HG02973 (cell line): Measurements from ENCODE around the gene SEMA3G.

Experiments used
- ATAC-seq: cut with Tn5 transposase; IDR thresholded peaks from one replicate; pipeline ENCODE4 v1.9.1; 2021; ENCODE audit warnings: moderate library complexity; ENCODE audit not compliant: unreplicated experiment

Gene SEMA3G

DNA sequence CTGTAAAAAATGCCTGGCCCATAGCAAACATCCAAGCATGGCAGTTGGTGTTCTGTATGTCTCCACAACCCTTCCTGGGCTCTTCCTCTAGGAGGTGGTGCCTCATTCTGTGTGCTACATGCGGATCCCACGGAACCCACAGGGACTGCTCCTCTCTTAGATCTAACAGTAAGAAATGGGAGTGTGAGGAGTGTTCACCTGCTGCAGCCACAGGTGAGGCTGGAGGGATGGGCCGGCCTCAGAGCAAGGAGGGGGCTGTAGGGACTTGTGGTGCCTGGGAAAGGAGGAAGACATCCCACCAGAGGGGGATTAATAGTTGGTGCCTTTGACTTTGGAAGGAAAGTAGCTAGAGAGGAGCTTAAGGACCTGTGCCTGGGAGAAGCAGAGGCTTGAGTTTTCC, 22.2 kb downstream of the SEMA3G start:
- no peak for ATAC-seq

GRCh38 chr3:52420388-52420787, 24.5 kb downstream of the SEMA3G start:
- no peak for ATAC-seq

DNA sequence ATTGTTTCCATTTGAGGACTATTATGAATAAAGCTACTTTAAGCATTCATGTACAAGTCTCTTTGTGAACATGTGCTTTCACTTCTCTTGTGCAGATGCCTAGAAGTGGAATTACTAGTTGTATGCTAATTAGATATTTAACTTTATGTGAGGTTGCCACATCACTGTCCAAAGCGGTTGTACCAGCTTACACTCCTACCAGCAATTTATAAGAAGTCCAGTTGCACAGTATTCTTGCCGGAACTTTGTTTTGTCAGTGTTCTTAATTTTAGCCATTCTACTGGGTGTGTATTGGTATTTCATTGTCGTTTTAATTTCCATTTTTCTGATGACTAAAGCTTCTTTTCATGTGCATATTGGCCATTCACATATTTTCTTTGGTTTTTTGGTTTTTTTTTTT, 29.1 kb downstream of the SEMA3G start:
- no peak for ATAC-seq

DNA sequence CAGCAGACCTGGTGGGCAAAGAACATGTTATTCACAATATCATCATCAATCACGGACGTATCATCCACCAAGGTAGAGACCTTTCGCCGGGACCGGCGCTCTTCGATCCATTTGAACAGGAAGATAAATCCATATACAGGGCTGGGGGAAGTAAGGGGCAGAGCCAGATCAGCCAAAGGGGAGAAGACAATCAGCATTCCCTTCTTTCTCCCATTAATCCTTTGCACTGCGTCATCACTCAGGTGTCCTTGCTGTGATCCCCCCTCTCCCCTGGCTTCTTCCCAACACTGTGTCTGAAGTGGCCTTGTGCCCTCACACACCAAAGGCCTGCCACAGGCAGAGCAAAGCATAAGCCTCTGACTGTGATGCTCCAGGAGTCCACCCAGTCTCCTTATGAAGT, 36.4 kb downstream of the SEMA3G start:
- ATAC-seq, result no peak

GRCh38 chr3:52407779-52408178, 37.1 kb downstream of the SEMA3G start:
- no peak for ATAC-seq

- ATAC-seq, result no peak
These were observed 38.0 kb downstream of the SEMA3G start for GRCh38 chr3:52406791-52407510.

DNA sequence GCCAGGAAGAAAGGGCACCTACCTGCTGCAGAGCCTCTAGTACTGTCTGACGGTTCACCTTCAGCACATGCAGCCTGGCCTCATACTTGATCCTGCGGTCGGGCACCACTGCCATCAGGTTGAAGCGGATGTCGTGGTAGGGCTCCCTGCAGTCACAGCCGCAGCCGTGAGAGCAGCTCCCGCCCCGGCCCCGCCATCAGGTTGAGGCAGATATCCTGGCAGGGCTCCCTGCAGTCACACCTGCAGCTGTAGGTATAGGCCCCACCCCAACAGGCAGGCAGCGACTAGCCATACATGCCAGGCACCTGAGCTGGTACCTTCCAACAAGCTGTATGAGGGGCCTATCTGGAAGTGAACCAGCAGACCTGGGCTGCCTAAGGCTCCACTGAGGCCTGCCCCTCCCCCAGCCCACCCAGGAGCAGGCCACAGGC, 38.7 kb downstream of the SEMA3G start:
- no peak for ATAC-seq

DNA sequence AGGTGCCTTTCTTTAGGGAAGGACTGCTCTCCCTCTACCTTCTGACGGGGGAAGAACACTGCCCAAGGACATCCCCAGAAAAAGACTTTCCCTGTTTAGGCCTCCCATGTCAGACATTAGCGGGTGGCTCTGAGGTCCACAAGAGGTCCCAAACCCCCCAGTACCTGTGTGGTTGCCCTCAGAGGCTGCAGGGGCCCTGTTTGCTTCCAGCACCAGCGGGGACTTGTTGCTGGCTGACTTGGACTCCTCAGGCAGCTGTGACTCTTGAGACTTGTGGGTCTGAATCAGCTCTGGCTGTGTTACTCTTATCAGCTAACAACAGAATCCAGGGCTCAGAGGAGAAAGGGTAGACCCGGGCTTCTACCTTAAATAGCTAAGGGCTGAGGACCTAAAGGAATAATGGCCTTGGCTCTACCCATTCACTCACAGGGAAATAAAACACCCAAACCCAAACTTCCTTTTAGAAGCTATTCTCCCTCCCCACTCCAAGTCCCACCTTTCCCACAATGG, 39.2 kb downstream of the SEMA3G start:
- ATAC-seq, result no peak

DNA sequence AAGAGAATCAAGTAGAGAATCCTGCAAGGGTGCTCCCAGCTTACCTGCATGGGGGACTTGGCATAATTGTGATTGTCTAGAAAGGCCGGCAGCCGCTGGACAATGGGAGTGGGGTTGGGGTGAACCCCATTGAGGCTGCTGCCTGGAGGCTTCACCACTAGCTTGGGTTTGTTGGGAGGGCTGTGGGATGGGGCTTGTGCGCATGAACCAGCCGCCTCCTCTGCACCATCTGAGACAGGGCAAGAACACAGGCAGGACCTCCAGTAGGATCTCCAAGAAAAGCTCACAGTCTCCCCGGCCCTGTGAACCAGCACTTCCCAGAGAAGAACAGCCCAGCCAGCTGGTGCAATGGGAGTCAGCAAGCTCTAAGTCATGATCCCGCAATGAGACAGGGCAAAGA, 39.8 kb downstream of the SEMA3G start:
- no peak for ATAC-seq

- ATAC-seq, result no peak
These were observed 40.5 kb downstream of the SEMA3G start for GRCh38 chr3:52404391-52404790.

- no peak for ATAC-seq
These were observed 40.9 kb downstream of the SEMA3G start for GRCh38 chr3:52403955-52404354.

DNA sequence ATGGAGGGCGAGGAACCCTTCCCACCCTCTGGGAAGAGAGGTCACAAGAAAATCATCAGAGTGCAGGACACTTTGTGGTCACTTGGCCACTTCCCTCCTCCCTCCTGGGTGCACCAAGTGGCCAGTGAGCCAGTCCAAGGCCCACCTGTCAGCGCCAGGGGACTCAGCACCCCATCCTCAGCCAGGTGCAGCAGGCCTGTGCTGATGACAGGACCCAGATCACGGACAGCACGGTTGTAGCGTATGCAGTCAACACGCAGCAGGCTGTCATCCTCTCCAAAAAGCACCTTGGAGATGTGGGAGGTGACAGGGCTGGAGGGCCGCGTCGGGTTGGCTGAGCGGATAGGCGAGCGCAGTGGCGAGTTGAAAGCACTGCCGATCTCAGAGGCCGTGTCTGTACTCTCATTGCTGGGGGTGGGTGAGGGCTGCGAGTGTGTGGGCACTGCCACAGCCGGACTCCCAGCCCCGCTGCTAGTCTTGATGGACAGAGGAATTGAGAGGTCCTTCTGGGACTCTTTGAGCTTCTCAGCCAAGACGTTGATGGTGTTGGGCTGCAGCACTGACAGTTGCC, 41.5 kb downstream of the SEMA3G start:
- ATAC-seq, result no peak

GRCh38 chr3:52402706-52403270, 42.1 kb downstream of the SEMA3G start:
- no peak for ATAC-seq

GRCh38 chr3:52402101-52402521, 42.8 kb downstream of the SEMA3G start:
- no peak for ATAC-seq

GRCh38 chr3:52401551-52401950, 43.4 kb downstream of the SEMA3G start:
- no peak for ATAC-seq

- no peak for ATAC-seq
These were observed 43.9 kb downstream of the SEMA3G start for GRCh38 chr3:52401021-52401420.

DNA sequence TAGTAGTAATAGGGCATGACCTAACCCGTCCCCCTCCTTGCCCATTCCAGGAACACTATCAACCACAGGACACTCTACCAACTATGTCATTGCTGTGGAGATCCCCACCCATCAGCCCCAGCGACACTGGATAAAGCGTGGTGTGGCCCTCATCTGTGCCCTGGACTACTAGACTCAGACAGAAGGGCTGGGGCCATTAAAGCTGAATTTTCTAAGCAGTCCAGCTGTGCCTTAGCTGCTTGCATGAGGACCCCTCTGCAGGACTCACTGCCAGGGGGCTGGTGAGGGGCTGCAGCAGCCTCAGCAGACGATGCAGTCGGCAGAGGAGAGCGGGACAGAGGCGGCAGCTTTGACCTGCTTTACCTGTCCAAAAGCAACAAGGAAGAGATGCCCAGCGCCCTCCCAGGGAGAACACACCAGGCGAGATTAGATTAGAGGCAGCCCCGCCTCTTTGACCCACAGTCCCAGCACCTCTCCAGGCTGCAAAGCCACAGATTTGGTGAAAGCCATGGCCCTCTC, 44.6 kb downstream of the SEMA3G start:
- ATAC-seq, result no peak

DNA sequence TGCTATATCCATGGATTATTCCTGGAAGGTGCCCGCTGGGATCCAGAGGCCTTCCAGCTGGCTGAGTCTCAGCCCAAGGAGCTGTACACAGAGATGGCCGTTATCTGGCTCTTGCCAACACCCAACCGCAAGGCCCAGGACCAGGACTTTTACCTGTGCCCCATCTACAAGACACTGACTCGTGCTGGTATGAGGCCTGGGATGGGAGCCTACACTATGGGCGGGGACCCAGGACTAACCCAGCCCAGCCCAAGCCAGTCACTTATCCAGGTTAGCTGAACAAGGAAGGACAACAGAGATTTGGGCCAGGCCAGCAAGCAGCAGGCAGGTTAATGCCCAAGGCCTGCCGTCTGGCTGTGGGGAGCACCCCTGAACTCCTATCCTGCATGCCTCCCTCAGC, 45.3 kb downstream of the SEMA3G start:
- ATAC-seq, result no peak

DNA sequence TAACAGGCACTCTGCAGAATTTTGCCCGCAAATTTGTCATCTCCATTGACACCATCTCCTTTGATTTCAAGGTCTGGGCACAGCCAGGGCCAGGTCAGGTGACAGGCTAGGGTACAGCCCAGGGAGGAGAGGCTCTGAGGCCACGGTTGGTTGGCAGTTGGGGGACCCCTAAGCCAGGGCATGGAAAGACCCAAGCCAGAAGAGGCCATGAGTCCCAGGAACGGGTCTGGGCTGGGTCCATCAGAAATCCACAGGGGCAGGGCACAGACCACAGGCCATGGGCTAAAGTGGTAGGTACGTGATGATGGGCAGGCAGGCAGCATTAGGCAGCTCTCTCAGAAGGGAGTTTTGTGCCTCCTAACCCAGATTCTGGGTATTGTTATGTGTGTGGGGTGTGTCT, 45.8 kb downstream of the SEMA3G start:
- no peak for ATAC-seq

DNA sequence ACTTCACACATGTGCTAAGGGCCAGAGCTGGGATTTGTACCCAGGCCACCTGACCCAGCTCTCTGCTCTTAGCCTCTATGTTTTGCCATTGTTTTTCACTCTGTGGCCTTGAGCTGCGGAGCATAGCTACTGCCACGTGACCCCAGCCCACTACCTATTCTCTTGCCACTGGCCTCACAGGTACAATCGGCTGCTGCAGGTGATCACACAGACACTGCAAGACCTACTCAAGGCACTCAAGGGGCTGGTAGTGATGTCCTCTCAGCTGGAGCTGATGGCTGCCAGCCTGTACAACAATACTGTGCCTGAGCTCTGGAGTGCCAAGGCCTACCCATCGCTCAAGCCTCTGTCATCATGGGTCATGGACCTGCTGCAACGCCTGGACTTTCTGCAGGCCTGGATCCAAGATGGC, 46.2 kb downstream of the SEMA3G start:
- ATAC-seq, result no peak

GRCh38 chr3:52397676-52398399, 47.1 kb downstream of the SEMA3G start:
- ATAC-seq, result no peak
